Bronchial epithelial cell (primary cell): ENCODE results near the gene SINHCAF. TPM values are rescaled to one million over a fixed set of nuclear protein-coding genes. Genes with fewer than 3 reads are reported as not detected.

Experiments
- DNase-seq: peaks from one replicate; pipeline ENCODE4 v3.0.0-alpha.2; 2010; ENCODE audit warnings: low read depth
- FAIRE-seq: peaks from 2 replicates; lab custom pipeline; 2011; peaks lifted over from hg19 to GRCh38; lab: Jason Lieb, UNC
- H3K27me3 ChIP-seq: 2 replicates; pipeline ENCODE4 v1.5.1; 2011; ENCODE audit warnings: low read length; ENCODE audit not compliant: control insufficient read depth, insufficient read depth
- H3K36me3 ChIP-seq: 2 replicates; pipeline ENCODE4 v1.5.1; 2011; ENCODE audit warnings: low read length; ENCODE audit not compliant: control insufficient read depth, insufficient read depth
- H3K4me3 ChIP-seq: 2 replicates; pipeline ENCODE4 v1.5.1; 2011; ENCODE audit warnings: mild to moderate bottlenecking, low read depth, low read length, control low read depth
- CTCF ChIP-seq: IDR thresholded peaks from 2 replicates; pipeline ENCODE4 v1.5.1; 2011; ENCODE audit warnings: mild to moderate bottlenecking, moderate library complexity, low read length, control low read depth, inconsistent platforms; ENCODE audit not compliant: insufficient read depth, severe bottlenecking
- total RNA-seq: library from RNA; depleted of rRNA; stranded (reverse); fragments of >200 nt; gene quantifications from 2 replicates; pipeline ENCODE4 v1.2.1, GENCODE V29; 2014

Gene SINHCAF
- total RNA-seq, 1 donor from 2014 or later = 182 TPM

GRCh38 chr12:31326736-31327659 lies 1.0 kb upstream of the SINHCAF start:
- Histone ChIP-seq H3K36me3 (no peaks in the 10 kb centered on the region), H3K4me3 (peak overlapping the region; percentile 77), H3K27me3 (no peaks in the 10 kb centered on the region)
- FAIRE-seq = no peak
- no peak for DNase-seq
- no peak for TF ChIP-seq CTCF

DNA sequence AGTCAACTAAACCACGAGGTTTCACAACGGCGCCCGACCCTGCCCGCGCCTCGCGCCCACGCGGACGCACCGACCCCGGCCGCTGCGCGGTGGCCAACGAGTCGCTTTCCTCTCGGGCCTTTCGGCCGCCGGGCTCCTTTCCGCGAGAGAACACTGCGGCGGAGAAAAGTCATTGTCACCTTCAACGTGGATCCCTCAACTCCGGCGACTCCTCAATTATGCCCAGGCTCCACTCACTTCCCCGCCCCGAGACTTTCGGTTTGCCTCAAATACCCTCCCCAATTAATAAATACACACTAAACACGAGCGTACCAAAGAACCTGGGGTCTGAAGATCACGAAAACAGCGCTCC lies 450 bp downstream of the SINHCAF start:
- peak overlapping the region; percentile 77 for H3K4me3 ChIP-seq
- FAIRE-seq (no peak), DNase-seq (no peak)
- H3K27me3 ChIP-seq = no peaks in the 10 kb centered on the region
- no peak for TF ChIP-seq CTCF
- no peaks in the 10 kb centered on the region for H3K36me3 ChIP-seq

DNA sequence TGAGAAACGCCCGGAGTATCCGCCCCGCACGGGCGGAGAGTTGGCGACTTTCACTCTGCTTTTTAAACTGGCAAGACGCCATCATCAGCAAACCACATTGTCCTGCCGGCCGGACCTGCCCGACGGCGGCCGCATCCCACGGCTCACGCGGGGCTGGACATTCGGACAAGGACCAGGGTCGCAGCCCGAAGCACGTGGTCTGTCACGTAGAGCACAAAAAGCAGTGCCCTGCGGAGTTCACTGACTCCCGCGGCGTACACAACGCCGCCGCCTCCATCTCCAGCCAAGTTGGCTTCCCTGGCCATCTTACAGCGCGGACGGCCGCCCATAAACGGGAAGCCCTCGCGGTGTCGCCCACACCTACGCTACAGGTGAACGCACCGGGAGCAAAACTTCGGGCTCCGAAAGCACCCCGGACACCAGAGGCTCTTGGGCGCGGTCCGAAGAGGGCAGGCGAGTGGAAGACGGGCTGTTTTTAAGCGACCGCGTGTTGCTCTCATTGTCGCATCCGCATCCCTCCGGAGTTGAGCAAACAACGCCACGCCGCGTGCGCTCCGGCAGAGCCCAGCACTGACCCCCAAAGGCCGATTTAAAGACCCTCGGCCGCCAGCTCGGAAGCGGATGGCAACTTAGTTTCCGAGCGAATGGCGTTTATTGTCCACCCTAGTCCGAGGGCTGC lies 966 bp downstream of the SINHCAF start:
- peak overlapping the region; percentile 77 for H3K4me3 ChIP-seq
- H3K36me3 ChIP-seq = no peaks in the 10 kb centered on the region
- no peak for TF ChIP-seq CTCF
- no peaks in the 10 kb centered on the region for H3K27me3 ChIP-seq
- FAIRE-seq (no peak), DNase-seq (peak; percentile 29)

DNA sequence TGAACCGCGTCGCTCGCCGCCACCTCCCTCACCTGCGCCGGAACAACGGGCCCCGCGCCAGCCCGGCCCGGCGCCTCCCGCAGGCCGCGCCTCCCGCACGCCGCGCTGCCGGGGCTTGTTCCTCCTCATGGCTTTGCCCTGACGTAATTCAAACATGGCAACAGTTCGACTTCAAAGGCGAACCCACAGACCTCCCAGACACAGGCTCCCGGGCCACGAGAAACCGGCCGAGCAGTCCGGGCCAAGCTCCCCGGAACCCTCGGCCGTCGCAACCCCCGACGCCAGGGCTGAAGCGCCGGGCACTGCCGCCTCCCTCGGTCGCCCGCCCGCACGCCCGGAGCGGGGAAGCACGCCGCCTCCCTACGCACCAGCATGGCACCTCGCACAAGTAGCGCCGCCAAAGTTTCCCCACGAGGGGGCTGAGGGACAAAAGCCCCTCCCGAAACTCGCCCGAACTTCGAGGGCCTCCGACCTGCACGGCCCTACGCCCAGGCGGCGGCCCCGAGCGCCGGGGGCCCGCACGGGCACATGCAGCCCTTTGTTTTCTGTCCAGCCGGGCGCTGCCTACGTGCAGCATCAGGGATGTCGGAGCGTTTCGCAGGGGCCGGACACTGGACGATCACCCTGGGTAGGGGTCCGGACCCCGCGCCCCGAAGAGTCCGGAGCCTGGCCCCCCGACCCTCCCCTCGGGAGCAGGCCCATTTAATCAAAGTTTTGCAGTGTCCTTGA lies 1.7 kb downstream of the SINHCAF start:
- no peaks in the 10 kb centered on the region for H3K36me3 ChIP-seq
- no peaks in the 10 kb centered on the region for H3K27me3 ChIP-seq
- H3K4me3 ChIP-seq = peak overlapping the region; percentile 77
- TF ChIP-seq CTCF = no peak
- peak; percentile 74 for DNase-seq
- no peak for FAIRE-seq

DNA sequence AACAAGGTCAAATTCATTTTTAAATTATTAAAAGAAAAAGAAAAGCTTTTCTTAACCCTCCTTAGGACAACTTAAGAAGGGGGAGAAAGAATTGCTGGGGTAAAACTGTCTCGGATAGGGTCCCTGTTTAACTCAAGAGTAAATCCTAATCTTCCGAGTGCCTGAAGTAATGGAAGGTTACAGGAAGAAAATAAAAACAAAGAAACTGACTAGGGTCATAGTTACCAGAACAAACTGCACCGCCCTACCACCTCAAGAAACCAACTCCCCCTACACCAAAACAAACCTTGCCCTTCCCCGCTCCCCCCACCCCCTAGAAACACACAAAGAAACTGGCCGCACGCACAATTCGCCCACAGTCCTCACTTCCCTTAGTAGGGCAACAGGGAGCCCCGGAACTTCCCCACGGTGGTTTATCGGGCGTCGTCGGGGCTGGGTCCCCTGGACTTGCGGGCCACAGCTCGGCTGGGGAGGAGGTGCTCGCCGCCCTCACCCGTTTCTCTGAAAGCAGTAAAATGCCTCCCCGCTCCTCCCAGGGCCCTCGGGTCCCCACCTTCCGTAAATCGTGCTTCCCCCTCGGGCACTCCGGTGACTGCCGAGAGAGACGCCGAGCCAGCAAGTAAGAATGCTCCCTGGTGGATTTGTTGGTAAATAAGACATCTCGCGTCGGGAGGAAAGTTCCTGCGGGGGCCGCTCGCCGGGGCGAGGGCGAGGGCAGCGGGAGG lies 2.4 kb downstream of the SINHCAF start:
- DNase-seq = no peak

More for the DNA sequence above, 2.4 kb downstream of the SINHCAF start:
- Histone ChIP-seq H3K4me3 (peak overlapping the region; percentile 77), H3K36me3 (no peaks in the 10 kb centered on the region), H3K27me3 (no peaks in the 10 kb centered on the region)
- TF ChIP-seq CTCF = no peak
- FAIRE-seq = no peak
